GM19043 (cell line): Measurements from ENCODE around the gene PDE6B.
"Not testable (repeated sequence)": the region's sequence is repeated elsewhere in the genome, so short reads cannot be mapped to it uniquely, and the experiment has no call there.

Source experiments
- ATAC-seq: cut with Tn5 transposase; IDR thresholded peaks from one replicate; pipeline ENCODE4 v1.9.1; 2021; ENCODE audit warnings: low read depth; ENCODE audit not compliant: unreplicated experiment

PDE6B gene

DNA sequence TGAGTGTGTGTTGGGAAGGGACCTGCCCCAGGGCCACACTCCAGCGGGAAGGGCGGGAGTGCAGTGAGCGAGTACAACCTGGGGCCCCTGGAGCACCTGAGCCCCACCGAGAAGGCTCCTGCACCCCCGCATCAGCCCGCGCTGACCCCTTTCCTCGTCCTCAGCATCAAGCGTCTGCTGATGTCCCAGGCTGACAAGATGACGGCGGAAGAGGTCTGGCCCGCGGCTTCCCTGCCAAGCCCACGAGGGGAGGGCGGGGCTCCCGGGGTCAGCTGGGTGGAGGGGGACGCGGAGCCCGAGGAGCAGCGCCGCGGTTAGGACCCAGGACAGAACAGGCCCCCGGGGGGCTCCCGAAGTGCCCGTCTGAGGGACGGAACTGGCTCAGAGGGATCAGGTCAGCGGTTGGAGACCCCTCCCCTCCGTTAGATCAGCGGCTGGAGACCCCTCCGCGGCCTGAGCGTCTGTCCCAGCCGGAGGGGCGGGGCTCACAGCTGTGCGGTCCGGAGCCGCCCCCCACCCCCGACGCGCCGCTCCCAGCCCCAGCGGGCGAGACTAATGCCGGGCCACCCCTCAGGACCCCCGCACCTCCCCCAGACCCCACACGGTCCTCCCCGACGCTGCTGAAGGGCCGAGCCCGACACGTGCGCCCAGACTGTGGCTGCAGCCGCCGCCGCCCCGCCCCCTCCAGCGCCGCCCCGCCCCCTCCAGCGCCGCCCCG, 55.7 kb downstream of the PDE6B start:
- ATAC-seq, result no peak

- ATAC-seq, result no peak
These were observed 56.5 kb downstream of the PDE6B start for GRCh38 chr4:681736-682451.

DNA sequence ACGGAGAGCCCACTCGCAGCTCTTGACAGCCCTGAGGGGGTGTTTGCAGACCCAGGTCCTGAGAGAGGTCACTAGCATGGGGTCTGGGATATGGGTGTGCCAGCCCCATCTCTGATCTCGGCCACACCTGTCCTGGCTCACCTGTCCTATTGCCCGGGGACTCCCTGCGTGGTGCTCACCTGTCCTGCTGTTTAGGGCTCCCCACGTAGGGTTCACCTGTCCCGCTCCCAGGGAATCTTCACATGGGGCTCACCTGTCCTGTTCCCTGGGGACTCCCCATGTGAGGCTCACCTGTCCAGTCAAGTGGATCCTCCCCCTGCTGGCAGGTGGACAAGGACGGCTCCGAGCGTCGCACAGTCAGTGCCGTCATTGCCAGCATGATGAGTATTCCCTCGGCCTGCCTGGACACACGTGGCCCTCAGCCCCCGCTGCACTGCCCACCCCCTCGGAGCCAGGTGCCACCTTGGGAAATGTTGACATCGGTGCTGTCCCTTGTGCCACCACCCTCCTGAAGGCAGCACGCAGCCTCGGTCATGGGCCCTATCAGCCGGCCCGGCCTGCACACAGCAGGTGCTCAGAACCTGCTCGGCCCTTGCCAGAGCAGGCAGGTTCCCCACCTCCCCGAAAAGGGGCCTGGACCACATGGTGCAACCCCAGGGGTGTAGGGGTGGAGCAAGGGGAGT, 57.3 kb downstream of the PDE6B start:
- ATAC-seq, result no peak

DNA sequence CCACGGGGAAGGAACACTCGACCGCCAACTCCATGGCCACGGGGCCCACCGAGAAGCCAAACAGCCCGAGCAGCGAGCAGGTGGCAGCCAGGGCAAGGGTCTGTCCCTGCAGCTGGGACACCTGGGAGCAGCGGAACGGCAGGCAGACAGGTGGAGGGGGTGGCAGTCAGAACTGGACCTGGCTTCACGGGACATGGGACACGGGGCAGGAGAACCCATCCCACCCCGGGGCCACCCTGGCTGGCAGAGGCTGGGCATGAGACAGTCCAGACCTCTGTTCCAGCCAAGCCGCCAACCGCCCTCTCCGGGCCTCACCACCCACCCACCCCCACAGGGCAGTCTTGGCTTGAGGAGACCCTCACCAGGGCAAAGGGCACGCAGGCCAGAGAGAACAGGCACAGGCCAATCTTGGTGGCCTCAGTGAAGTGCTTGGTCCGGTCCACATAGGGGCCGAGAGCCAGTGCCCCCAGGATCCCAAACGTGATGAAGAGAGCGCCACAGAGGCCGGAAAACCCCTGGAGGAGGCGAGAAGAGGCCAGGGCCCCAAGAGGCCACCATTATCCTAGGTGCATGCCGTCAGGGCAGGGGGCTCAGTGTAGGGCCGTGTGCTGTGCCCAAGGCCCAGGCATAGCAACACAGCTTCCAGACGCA, 58.0 kb downstream of the PDE6B start:
- ATAC-seq, result no peak

DNA sequence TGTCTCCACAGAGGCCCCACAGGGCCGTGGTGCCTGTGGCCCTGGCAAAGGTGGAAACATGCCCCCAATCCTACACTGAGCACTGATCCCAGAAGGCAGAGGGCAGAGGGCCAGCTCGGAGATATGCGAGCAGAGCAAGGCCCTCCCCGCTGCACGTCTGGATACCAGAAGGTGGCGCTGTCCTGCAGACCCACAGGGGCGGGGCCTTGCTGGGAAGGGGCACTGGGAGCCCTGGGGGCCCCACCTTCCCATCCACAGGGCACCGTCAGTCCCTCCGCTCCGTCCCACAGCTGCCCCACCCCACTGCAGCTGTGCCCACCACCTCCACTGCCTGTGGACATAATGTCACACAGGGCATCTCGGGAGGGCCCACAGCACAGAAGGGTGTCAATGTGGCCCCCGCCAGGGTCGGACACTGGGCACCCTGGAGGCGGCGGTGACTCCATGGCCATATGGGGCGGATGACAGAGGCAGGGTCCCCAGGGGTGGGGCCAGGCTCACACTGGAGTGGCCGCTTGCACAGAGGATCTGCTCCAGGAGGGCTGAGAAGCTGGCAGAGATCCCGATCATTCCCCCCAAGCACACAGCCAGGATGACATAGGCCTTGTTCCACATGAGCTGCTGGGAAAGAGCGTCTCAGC, 58.7 kb downstream of the PDE6B start:
- ATAC-seq, result no peak

DNA sequence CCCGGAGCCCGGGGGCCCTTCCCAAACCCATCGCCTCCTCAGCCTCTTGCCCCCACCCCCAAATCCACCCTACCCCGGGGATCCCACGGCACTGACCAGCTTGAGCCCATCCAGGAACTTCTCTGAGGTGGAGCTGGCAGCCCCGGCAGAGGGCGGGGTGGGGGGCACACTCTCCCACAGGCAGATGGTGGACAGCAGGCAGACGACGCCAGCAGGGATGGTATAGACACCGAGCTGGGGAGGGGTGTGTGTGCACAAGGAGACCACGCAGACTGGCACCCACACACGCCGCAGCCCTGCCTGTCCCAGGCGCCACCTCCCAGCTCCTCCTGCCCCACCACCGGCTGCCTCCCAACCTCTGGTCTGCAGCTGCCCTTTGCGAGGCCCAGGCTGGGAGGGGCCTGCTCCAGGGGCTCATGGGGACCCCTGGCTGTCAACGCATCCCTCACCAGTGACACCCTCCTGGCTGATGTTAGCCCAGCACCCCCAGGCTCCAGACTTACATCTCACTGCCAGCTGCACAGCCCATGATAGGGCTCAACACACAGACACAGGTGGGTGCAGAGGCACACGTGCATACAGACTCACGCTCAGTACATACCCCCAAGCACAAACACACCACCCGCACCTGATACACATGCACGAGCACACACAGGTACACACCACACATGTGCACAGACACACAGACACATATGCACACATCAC, 59.4 kb downstream of the PDE6B start:
- ATAC-seq, result no peak

DNA sequence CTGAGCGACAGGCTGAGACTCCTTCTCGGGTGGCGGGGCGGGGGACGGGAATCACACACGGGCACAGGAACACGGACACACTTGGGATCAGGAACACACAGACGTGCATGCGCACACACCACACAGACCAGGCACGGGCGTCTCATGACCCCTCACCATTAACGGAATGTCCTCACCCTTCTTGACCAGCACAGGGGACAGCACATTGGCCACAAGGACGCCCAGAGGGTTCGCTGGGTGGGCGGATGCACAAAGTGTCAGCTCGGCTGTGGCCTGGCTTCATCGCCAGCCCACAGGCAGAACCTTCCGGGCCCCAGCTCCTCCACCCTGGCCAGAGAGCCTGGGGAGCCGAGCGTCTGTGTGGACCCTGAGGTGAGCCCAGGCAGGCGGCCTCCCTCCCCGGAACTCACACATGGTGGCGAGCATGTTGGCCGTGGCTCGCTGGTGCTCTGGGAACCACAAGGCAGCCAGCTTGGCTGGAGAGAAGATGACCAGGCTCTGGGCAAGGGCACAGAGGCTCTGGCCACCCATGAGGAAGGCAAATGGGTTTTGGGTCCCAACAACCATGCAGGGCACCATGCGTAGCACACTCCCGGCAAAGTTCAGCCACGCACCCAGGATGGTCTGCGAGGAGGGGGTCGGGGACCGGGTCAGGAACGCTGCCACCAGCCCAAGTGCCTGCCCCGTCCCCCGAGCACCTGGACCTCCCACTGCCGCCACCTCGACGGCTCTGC, 60.5 kb downstream of the PDE6B start:
- ATAC-seq, result no peak

DNA sequence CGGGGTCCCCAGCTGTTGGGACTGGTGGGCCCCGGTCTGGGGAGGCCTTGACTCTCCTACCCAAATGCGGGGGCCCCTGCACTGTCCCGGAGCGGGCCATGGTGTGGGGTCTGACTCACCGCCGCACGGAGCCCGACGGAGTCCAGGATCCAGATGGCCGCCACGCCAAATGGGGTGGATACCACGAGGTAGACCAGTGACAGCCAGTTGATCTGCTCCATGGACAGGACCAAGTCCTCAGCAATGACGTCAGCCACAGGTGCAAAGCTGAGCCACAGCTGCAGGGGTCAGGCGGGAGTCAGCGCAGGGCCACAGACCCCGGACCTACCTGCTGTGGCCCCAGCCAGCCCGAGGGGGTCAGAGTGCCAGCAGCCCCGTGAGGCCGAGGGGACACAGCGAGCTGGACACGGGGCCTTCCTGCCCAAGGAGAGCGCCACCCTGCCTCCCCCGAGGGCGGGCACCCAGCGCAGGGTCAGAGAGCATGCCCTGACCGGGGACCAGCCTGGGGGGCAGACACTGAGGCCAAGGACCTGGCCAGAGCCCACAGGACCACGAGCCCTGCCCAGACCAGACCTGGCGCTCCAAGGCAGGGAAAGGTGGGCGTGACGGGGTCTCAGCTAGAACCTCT, 61.2 kb downstream of the PDE6B start:
- ATAC-seq, result no peak

DNA sequence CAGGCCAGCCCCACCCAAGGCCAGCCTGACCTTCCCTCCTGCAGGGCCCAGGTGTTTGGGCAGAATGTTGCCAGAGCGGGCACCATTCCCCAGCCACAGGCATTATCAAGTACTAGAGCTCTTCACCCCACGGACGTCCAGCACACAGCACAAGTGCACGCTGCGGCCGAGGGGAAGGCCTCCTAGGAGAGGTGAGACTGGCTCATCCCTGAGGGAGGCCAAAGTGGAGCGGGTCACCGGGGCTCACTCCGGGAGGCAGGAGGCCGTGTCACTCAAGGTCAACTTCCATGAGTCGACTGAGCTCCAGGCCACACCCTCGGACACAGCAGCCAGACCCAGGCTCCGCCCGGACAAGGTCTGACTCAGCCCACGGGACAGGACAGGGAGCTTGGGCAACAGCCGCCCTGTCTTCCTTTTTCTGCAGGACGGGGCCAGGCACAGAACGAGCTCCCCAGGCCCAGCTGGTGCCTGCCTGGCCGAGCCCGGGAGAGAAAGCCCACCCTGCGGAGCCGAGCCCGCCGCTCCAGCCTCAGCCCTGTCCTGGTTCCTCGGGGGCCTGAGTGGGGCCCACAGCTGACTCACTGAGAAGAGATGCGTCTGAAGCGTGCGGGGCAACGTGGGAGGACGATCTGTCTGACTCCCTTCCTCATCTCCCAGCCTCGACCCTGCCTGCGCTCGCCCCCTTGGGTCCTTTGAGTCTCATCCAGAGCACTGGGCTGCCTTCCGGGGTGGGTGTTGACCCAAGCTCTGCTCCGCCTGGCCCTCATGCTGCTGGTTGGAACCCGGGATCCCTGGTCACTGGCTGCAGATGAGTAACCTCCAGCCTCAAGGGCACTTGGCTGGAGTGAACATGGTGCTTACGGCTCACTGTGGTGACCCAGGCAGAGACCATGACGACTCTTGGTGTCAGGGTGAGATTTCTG, 61.9 kb downstream of the PDE6B start:
- ATAC-seq, result no peak

- ATAC-seq, result no peak
These were observed 62.8 kb downstream of the PDE6B start for GRCh38 chr4:687971-688853.

DNA sequence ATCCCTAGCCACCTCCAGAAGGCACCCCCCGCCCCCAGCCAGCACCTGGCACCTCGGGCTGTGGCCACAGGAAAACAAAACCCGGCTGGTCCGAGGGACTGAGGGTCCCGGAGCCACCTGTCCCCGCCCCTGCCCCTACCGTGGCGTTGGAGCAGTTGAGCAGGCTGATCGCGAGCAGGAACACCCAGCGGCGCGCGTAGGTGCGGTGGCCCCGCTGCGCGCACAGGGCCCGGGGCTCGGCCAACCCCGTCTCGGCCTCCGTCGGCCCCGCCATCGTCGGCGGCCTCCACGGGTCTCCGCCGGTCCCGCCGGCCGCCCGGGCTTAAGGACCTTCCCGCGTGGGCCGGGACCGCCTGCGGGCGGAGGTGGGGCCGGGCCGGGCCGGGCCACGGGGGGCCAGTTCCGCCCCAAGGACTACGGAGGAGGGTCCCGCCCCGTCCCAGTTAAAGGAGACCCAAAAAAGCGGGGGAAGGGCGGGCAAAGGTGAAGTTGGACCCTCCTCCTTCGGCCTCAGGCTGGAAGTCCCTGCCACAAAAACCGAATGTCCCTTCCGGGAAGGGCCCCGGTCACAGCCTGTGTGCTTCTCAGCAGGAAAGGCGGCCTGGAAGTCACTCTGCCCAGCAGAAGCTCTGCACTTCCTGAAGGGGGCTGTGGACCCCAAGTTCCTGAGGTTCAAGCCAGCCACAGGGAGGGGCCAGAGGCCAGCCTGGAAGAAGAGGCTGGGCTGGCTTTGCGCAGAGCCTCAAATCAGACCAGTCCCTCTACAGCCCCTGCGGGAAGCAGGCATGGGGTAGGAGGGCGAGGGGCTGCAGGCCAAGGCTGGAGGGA, 63.7 kb downstream of the PDE6B start, which contains the start of gene SLC49A3:
SLC49A3 (minus strand) TSS at position 298 of the 828 bp plus-strand sequence; CDS start at position 274, 24 bp downstream.
- ATAC-seq, result no peak

DNA sequence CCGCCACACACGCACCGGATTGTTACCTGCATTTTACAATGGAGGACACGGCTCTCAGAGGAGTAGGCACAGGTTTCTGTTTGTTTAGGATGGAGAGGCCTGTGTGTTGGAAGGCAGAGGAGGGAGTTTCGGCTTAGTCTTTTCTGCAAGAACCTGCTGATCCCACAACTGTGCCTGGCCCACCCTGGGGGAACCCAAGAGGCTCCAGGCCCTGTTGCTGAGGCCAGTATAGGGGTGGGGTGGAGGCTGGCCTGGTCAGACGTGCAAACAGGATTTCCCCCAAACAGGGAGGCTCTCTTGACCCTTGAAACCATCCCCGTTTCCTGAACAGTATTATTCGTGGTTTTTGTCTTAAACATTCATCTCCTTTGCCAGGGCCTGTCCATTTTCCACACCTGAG, 64.3 kb downstream of the PDE6B start:
- ATAC-seq, result no peak

DNA sequence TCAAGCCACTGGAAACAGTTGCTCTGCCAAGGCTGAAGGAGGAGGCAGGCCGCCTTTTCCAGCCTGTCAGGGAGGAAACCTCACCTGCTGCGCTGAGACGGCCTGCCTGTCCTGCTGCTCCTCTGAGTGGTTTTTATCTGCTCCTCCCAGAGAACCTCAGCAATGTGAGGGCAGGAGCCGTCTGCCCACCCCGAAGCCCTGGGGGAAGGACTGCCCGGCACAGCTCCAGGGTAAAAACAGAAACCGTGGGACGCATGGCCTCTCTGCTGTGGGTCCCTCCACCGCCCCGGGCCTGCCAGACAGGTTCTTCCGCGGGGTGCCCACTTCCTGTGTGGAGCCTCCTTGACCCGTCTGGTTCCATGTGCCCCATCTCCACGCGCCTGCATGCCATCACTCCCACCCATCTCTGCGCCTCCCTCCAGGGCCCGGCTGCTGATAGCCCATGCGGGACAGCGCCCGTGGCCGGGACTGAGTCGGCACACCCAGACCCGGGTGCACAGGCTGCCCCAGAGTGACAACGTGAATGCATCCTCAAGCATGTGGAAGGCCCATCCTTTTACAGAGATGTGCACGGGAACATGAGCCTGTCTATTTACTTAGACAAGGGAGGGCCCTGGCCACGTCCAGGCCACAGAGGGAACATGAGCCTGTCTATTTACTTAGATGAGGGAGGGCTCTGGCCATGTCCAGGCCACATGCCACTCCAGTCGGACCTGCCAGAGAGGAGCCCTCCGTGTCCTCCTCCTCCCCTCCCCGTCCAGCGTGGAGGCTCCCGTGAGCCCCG, 67.6 kb downstream of the PDE6B start:
- ATAC-seq, result no peak

DNA sequence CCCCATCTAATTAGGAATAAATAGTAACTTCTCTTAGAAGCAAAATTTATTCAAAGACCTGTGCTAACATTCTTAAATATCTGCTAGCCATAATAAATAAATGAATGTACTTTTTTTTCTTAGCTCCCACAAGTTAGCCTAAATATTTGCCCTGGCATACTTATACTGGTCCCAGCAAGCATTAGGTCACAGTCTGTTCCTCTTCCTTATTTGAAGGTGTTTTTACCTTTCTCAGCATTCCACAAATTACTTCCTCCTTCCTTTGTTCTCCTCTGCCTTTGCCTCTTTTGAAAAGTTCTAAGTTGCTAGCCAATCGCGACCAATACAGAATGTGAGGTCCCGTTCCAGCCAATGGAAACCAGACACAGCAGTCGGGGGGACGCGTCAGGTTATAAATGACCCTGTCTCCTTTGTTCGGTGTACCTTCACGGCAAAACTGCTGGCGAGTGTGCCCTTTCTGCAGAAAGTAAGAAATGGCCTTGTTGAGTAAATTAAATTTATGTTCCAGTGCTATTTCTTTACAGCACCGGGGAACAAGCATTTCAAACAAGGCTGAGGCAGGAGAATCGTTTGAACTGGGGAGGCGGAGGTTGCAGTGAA, 69.1 kb downstream of the PDE6B start:
- ATAC-seq, result not testable (repeated sequence)
